H9 (cell line): ENCODE measurements around the gene APBB2. TPM values are rescaled to one million over a fixed set of nuclear protein-coding genes. Genes with fewer than 3 reads are reported as not detected.

Source experiments
- DNase-seq: peaks from one replicate; pipeline ENCODE4 v3.0.0-alpha.2; 2017
- H2AFZ ChIP-seq: one replicate; pipeline ENCODE4 v1.6.1; 2013; ENCODE audit warnings: mild to moderate bottlenecking, low read length, control low read depth, moderate library complexity
- H2AK5ac ChIP-seq: 2 replicates; pipeline ENCODE4 v1.6.1; 2013; ENCODE audit warnings: low read length, control low read depth, mixed read lengths; ENCODE audit not compliant: insufficient read length
- H2BK120ac ChIP-seq: one replicate; pipeline ENCODE4 v1.6.1; 2013; ENCODE audit warnings: low read depth, mild to moderate bottlenecking, low read length, control low read depth, inconsistent platforms; ENCODE audit not compliant: poor library complexity, severe bottlenecking
- H2BK12ac ChIP-seq: 2 replicates; pipeline ENCODE4 v1.6.1; 2013; ENCODE audit warnings: low read length, control low read depth, mixed read lengths, low read depth; ENCODE audit not compliant: insufficient read length
- H2BK15ac ChIP-seq: 2 replicates; pipeline ENCODE4 v1.6.1; 2013; ENCODE audit warnings: low read depth, low read length, control low read depth
- H2BK20ac ChIP-seq: one replicate; pipeline ENCODE4 v1.6.1; 2013; ENCODE audit warnings: low read depth, mild to moderate bottlenecking, low read length, control low read depth, inconsistent platforms; ENCODE audit not compliant: poor library complexity, severe bottlenecking
- H2BK5ac ChIP-seq: 2 replicates; pipeline ENCODE4 v1.6.1; 2013; ENCODE audit warnings: low read length, control low read depth, mixed read lengths; ENCODE audit not compliant: insufficient read length
- H3K14ac ChIP-seq: 2 replicates; pipeline ENCODE4 v1.6.1; 2013; ENCODE audit warnings: low read length, control low read depth; ENCODE audit not compliant: insufficient read depth
- H3K18ac ChIP-seq: 2 replicates; pipeline ENCODE4 v1.6.1; 2013; ENCODE audit warnings: low read depth, mild to moderate bottlenecking, mixed read lengths, low read length, control low read depth; ENCODE audit not compliant: insufficient read length
- H3K23ac ChIP-seq: 2 replicates; pipeline ENCODE4 v1.6.1; 2013; ENCODE audit warnings: low read length, control low read depth, mixed read lengths, low read depth; ENCODE audit not compliant: insufficient read length
- H3K23me2 ChIP-seq: 2 replicates; pipeline ENCODE4 v1.6.1; 2013; ENCODE audit warnings: low read depth, mild to moderate bottlenecking, mixed read lengths, low read length, control low read depth; ENCODE audit not compliant: insufficient read length, poor library complexity, severe bottlenecking
- H3K27ac ChIP-seq: 2 replicates; pipeline ENCODE4 v1.5.1; 2013; ENCODE audit warnings: low read length, control low read depth, mixed read lengths, low read depth; ENCODE audit not compliant: insufficient read length
- H3K27me3 ChIP-seq: 2 replicates; pipeline ENCODE4 v1.6.1; 2013; ENCODE audit warnings: low read length, control low read depth, inconsistent platforms; ENCODE audit not compliant: insufficient read depth
- H3K4ac ChIP-seq: 2 replicates; pipeline ENCODE4 v1.6.1; 2013; ENCODE audit warnings: low read depth, mild to moderate bottlenecking, control low read depth, inconsistent platforms, low read length, moderate library complexity
- H3K4me1 ChIP-seq: 2 replicates; pipeline ENCODE4 v1.6.1; 2013; ENCODE audit warnings: low read length, control low read depth, inconsistent platforms; ENCODE audit not compliant: insufficient read depth
- H3K4me2 ChIP-seq: 2 replicates; pipeline ENCODE4 v1.6.1; 2013; ENCODE audit warnings: low read length, control low read depth, mixed read lengths; ENCODE audit not compliant: insufficient read length, insufficient read depth
- H3K56ac ChIP-seq: 2 replicates; pipeline ENCODE4 v1.6.1; 2013; ENCODE audit warnings: low read depth, mild to moderate bottlenecking, mixed read lengths, low read length, control low read depth; ENCODE audit not compliant: insufficient read length
- H3K79me1 ChIP-seq: 2 replicates; pipeline ENCODE4 v1.6.1; 2013; ENCODE audit warnings: low read depth, mild to moderate bottlenecking, moderate library complexity, low read length, control low read depth, inconsistent platforms; ENCODE audit not compliant: insufficient read depth, poor library complexity, severe bottlenecking
- H3K79me2 ChIP-seq: 2 replicates; pipeline ENCODE4 v1.6.1; 2013; ENCODE audit warnings: low read length, control low read depth, inconsistent platforms; ENCODE audit not compliant: insufficient read depth
- H3K9ac ChIP-seq: 2 replicates; pipeline ENCODE4 v1.6.1; 2013; ENCODE audit warnings: low read length, control low read depth, mixed read lengths; ENCODE audit not compliant: insufficient read length; ENCODE audit errors: extremely low read depth
- H3K9me3 ChIP-seq: one replicate; pipeline ENCODE4 v1.6.1; 2013; ENCODE audit warnings: low read depth, low read length, inconsistent platforms; ENCODE audit not compliant: control insufficient read depth
- H3T11ph ChIP-seq: one replicate; pipeline ENCODE4 v1.6.1; 2013; ENCODE audit warnings: mild to moderate bottlenecking, low read length, control low read depth, inconsistent platforms
- H4K20me1 ChIP-seq: one replicate; pipeline ENCODE4 v1.6.1; 2013; ENCODE audit not compliant: control insufficient read depth, insufficient read length, insufficient read depth
- H4K5ac ChIP-seq: 2 replicates; pipeline ENCODE4 v1.6.1; 2013; ENCODE audit warnings: low read depth, mild to moderate bottlenecking, mixed read lengths, low read length, control low read depth; ENCODE audit not compliant: insufficient read length
- H4K8ac ChIP-seq: replicated peaks from 2 replicates; pipeline ENCODE4 v1.6.1; 2013; ENCODE audit warnings: low read length, control low read depth, mixed read lengths, low read depth; ENCODE audit not compliant: insufficient read length
- H4K91ac ChIP-seq: 2 replicates; pipeline ENCODE4 v1.6.1; 2013; ENCODE audit warnings: low read depth, mild to moderate bottlenecking, moderate library complexity, mixed read lengths, low read length, control low read depth; ENCODE audit not compliant: insufficient read length
- H3K27ac Mint-ChIP-seq, 3 experiments: 2 replicates in 2 of 3; 3 replicates in 1 of 3; pipeline ENCODE4 v1.8.0; 2020 to 2021; ENCODE audit warnings: mixed read lengths in 3 of 3, mild to moderate bottlenecking in 1 of 3, moderate library complexity in 1 of 3
- H3K27me3 Mint-ChIP-seq: 2 replicates; pipeline ENCODE4 v1.8.0; 2021; ENCODE audit warnings: low read depth, mild to moderate bottlenecking, moderate library complexity, mixed read lengths
- H3K36me3 Mint-ChIP-seq, 3 experiments: 2 replicates in 2 of 3; 3 replicates in 1 of 3; pipeline ENCODE4 v1.8.0; 2020 to 2021; ENCODE audit warnings: low read depth in 3 of 3, mixed read lengths in 3 of 3; ENCODE audit not compliant: insufficient read depth in 1 of 3
- H3K4me1 Mint-ChIP-seq, 2 experiments: 2 replicates each; pipeline ENCODE4 v1.8.0; 2020; ENCODE audit warnings: mixed read lengths in 2 of 2
- H3K4me3 Mint-ChIP-seq, 2 experiments: 2 replicates in 1 of 2; 3 replicates in 1 of 2; pipeline ENCODE4 v1.8.0; 2020 to 2021; ENCODE audit warnings: mild to moderate bottlenecking in 2 of 2, mixed read lengths in 2 of 2, moderate library complexity in 1 of 2
- H3K9me3 Mint-ChIP-seq, 2 experiments: 2 replicates in 1 of 2; 3 replicates in 1 of 2; pipeline ENCODE4 v1.8.0; 2020; ENCODE audit warnings: mild to moderate bottlenecking in 2 of 2, mixed read lengths in 2 of 2, moderate library complexity in 1 of 2
- CTCF ChIP-seq: fragments of 200-600 bp; sonication (generic); conservative IDR thresholded peaks from 3 replicates; pipeline ENCODE4 v1.8.0; 2021; ENCODE audit warnings: antibody characterized with exemption, mild to moderate bottlenecking
- WGBS: extraction: QIAGEN DNeasy Blood & Tissue Kit; methylation state at CpG from one replicate; pipeline ENCODE4 v1.1.7; 2013; ENCODE audit warnings: missing lambda C conversion rate, low lambda C conversion rate, mixed read lengths; ENCODE audit not compliant: insufficient read length; ENCODE audit errors: extremely low coverage; 5-methylcytosine and 5-hydroxymethylcytosine counted together
- total RNA-seq: library from RNA; stranded (reverse); gene quantifications from 2 replicates; pipeline ENCODE4 v1.2.1, GENCODE V29; 2021

The APBB2 gene
- total RNA-seq, 1 experiment from 2014 or later, result 39.6 TPM

GRCh38 chr4:40858962-40859361, 355.4 kb downstream of the APBB2 start:
- no peaks in the 10 kb centered on the region for H4K20me1 ChIP-seq
- H3T11ph ChIP-seq, result no peak overlapping the region
- no peaks in the 10 kb centered on the region for H3K4me1 ChIP-seq
- no peak overlapping the region for H4K5ac ChIP-seq
- no peak overlapping the region for H3K4ac ChIP-seq
- no peaks in the 10 kb centered on the region for H3K27me3 ChIP-seq
- H3K14ac ChIP-seq, result no peak overlapping the region
- H4K91ac ChIP-seq, result no peak overlapping the region
- H3K79me1 ChIP-seq, result no peaks in the 10 kb centered on the region
- H2BK12ac ChIP-seq, result no peak overlapping the region
- no peaks in the 10 kb centered on the region for H3K79me2 ChIP-seq
- no peak overlapping the region for H3K56ac ChIP-seq
- H3K18ac ChIP-seq, result no peak overlapping the region
- peaks cover 7% of the 10 kb centered on the region for H3K23me2 ChIP-seq
- no peaks in the 10 kb centered on the region for H3K9me3 ChIP-seq
- H2AFZ ChIP-seq, result no peak overlapping the region
- peaks cover under 1 to 4% (median 3%) of the 10 kb centered on the region in 3 experiments; a peak in 4 of 7 replicates for H3K36me3 Mint-ChIP-seq
- no peak for DNase-seq
- H3K9me3 Mint-ChIP-seq, result no peaks in the 10 kb centered on the region
- H4K8ac ChIP-seq, result no peak overlapping the region
- H3K23ac ChIP-seq, result no peak overlapping the region
- no peak overlapping the region for H3K27ac Mint-ChIP-seq
- no peak overlapping the region for H2BK5ac ChIP-seq
- no peak overlapping the region for H3K27ac ChIP-seq
- H2AK5ac ChIP-seq, result no peak overlapping the region
- H3K27me3 Mint-ChIP-seq, result no peaks in the 10 kb centered on the region; the same call in 1 of the 2 replicates
- no peak overlapping the region for H2BK20ac ChIP-seq
- H3K4me2 ChIP-seq, result no peak overlapping the region
- peaks cover 9 to 18% of the 10 kb centered on the region in 2 experiments for H3K4me1 Mint-ChIP-seq
- no peak overlapping the region for H3K9ac ChIP-seq
- no peak overlapping the region for H3K4me3 Mint-ChIP-seq
- TF ChIP-seq CTCF, result no peak
- WGBS, result no CpG with 5 or more reads among the region's 2 CpGs
- H2BK120ac ChIP-seq, result no peak overlapping the region
- H2BK15ac ChIP-seq, result no peak overlapping the region
